Measurements from ENCODE around the gene PTPN6. TPM values are rescaled to one million over a fixed set of nuclear protein-coding genes. Genes with fewer than 3 reads are reported as not detected.

The PTPN6 gene
- total RNA-seq, 1 experiment from 2014 or later = 19.8 TPM

DNA sequence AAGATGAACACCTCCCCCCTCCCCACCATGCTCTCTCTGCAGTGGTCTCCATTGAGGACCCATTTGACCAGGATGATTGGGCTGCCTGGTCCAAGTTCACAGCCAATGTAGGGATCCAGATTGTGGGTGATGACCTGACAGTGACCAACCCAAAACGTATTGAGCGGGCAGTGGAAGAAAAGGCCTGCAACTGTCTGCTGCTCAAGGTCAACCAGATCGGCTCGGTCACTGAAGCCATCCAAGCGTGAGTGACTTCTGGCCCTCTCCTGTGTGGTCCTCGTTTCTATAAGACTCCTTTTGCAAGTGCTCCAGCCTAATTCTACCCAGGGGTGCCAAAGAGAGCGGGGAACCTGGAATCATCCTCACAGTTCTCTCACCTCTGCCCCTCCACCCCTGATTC lies 29.6 kb upstream of the PTPN6 start:
- Histone ChIP-seq H3K56ac (ENCODE audit: insufficient read length, low read depth, low read length) (no peak overlapping the region), H3K23ac (ENCODE audit: insufficient read length, low read depth, low read length) (no peak overlapping the region), H2AK5ac (ENCODE audit: insufficient read length, low read length) (no peak overlapping the region), H3K18ac (ENCODE audit: insufficient read length, low read depth, low read length) (no peak overlapping the region), H3K27me3 (ENCODE audit: insufficient read depth, low read length) (no peaks in the 10 kb centered on the region), H3K4me1 (ENCODE audit: insufficient read depth, low read length) (peaks cover 3% of the 10 kb centered on the region; the same call in 1 of the 2 replicates), H3K14ac (ENCODE audit: insufficient read depth, low read length) (no peak overlapping the region), H2BK5ac (ENCODE audit: insufficient read length, low read length) (no peak overlapping the region), H4K8ac (replicated peaks; ENCODE audit: insufficient read length, low read depth, low read length) (no peak overlapping the region), H4K5ac (ENCODE audit: insufficient read length, low read depth, low read length) (no peak overlapping the region), H2BK12ac (ENCODE audit: insufficient read length, low read depth, low read length) (no peak overlapping the region), H2BK120ac (ENCODE audit: low read depth, low read length, poor library complexity, severe bottlenecking) (no peak overlapping the region), H3K23me2 (ENCODE audit: insufficient read length, low read depth, low read length, poor library complexity, severe bottlenecking) (peaks cover 12% of the 10 kb centered on the region), H3K4me2 (ENCODE audit: insufficient read depth, insufficient read length, low read length) (no peak overlapping the region), H3K79me1 (ENCODE audit: insufficient read depth, low read depth, low read length, poor library complexity, severe bottlenecking) (peaks cover under 1% of the 10 kb centered on the region), H2BK20ac (ENCODE audit: low read depth, low read length, poor library complexity, severe bottlenecking) (no peak overlapping the region), H4K20me1 (ENCODE audit: control insufficient read depth, insufficient read depth, insufficient read length) (no peaks in the 10 kb centered on the region), H4K91ac (ENCODE audit: insufficient read length, low read depth, low read length) (no peak overlapping the region), H3K79me2 (ENCODE audit: insufficient read depth, low read length) (no peaks in the 10 kb centered on the region), H2AFZ (ENCODE audit: low read length) (no peak overlapping the region), H3K9me3 (ENCODE audit: control insufficient read depth, low read depth, low read length) (no peaks in the 10 kb centered on the region), H3K27ac (ENCODE audit: insufficient read length, low read depth, low read length) (no peak overlapping the region), H2BK15ac (ENCODE audit: low read depth, low read length) (no peak overlapping the region), H3K9ac (ENCODE audit: extremely low read depth, insufficient read length, low read length) (no peak overlapping the region), H3K4ac (ENCODE audit: low read depth, low read length) (no peak overlapping the region), H3T11ph (ENCODE audit: low read length) (no peak overlapping the region)
- H3K4me1 Mint-ChIP-seq = peaks cover 43 to 46% of the 10 kb centered on the region in 2 experiments
- WGBS (ENCODE audit: extremely low coverage, insufficient read length, low lambda C conversion rate) = no CpG with 5 or more reads among the region's 7 CpGs
- no peak for DNase-seq
- TF ChIP-seq, protein P1, sequence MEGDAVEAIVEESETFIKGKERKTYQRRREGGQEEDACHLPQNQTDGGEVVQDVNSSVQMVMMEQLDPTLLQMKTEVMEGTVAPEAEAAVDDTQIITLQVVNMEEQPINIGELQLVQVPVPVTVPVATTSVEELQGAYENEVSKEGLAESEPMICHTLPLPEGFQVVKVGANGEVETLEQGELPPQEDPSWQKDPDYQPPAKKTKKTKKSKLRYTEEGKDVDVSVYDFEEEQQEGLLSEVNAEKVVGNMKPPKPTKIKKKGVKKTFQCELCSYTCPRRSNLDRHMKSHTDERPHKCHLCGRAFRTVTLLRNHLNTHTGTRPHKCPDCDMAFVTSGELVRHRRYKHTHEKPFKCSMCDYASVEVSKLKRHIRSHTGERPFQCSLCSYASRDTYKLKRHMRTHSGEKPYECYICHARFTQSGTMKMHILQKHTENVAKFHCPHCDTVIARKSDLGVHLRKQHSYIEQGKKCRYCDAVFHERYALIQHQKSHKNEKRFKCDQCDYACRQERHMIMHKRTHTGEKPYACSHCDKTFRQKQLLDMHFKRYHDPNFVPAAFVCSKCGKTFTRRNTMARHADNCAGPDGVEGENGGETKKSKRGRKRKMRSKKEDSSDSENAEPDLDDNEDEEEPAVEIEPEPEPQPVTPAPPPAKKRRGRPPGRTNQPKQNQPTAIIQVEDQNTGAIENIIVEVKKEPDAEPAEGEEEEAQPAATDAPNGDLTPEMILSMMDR (conservative IDR thresholded peaks at IDR 0.05) = no peak
- no peak overlapping the region for H3K4me3 Mint-ChIP-seq
- H3K36me3 Mint-ChIP-seq (ENCODE audit: insufficient read depth in 1 of 3, low read depth in 3 of 3) = peaks cover 33 to 61% (median 59%) of the 10 kb centered on the region in 3 experiments
- peaks cover 1% of the 10 kb centered on the region; the same call in 1 of the 2 replicates for H3K27me3 Mint-ChIP-seq (ENCODE audit: low read depth)
- peak overlapping the region; percentile 76 to 95 (median 85); a peak in 4 of 7 replicates for H3K27ac Mint-ChIP-seq
- H3K9me3 Mint-ChIP-seq = no peaks in the 10 kb centered on the region

All from H9 (cell line).